Lower leg skin (tissue), 3 donors: ENCODE results near the gene COBL.

Experiments used
- CTCF ChIP-seq, 3 donors: fragments of 450-650 bp; IDR thresholded peaks; one replicate each; pipeline ENCODE4 v1.5.1; 2016; ENCODE audit warnings: antibody characterized with exemption in 3 of 3, mild to moderate bottlenecking in 3 of 3, moderate library complexity in 2 of 3
- POLR2A ChIP-seq, 2 donors: fragments of 450-650 bp; IDR thresholded peaks; one replicate each; pipeline ENCODE4 v1.6.1; 2016 to 2017; ENCODE audit warnings: antibody characterized with exemption in 2 of 2, mild to moderate bottlenecking in 1 of 2, moderate library complexity in 1 of 2

GRCh38 chr7:51292596-51292995 is 24.0 kb downstream of the COBL start:
- TF ChIP-seq CTCF (IDR thresholded peaks at IDR 0.05) (no peak), POLR2A (IDR thresholded peaks at IDR 0.05) (no peak)
